ENCODE data around the gene TRPM1. TPM values are rescaled to one million over a fixed set of nuclear protein-coding genes. Genes with fewer than 3 reads are reported as not detected.

The TRPM1 gene
- total RNA-seq, 2 donors from 2014 or later, result not detected

DNA sequence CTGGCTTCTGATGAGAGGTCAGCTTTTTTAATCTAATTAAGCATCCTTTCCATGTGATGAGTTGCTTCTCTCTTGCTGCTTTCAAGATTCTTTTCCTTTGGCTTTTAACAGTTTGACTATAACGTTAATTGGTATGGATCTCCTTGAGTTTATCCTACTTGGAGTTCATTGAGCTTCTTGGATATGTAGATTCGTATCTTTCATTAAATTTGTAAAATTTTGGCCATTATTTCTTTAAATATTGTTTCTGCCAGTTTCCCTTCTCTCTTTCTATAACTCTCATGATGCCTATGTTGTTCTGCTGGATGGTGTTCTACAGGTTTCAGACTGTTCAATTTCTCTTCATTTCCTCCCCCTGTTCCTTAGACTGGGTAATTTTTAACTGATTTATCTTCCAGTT lies 89.1 kb downstream of the TRPM1 start:
- Histone ChIP-seq H3K4me1 (no peaks in the 10 kb centered on the region), H3K36me3 (no peaks in the 10 kb centered on the region), H3K27ac (no peak overlapping the region), H3K9me3 (no peaks in the 10 kb centered on the region), H3K4me3 (no peak overlapping the region), H3K9ac (ENCODE audit: low read depth in 2 of 2, low read length in 2 of 2) (no peak overlapping the region), H3K27me3 (no peaks in the 10 kb centered on the region)
- TF ChIP-seq, protein P1, sequence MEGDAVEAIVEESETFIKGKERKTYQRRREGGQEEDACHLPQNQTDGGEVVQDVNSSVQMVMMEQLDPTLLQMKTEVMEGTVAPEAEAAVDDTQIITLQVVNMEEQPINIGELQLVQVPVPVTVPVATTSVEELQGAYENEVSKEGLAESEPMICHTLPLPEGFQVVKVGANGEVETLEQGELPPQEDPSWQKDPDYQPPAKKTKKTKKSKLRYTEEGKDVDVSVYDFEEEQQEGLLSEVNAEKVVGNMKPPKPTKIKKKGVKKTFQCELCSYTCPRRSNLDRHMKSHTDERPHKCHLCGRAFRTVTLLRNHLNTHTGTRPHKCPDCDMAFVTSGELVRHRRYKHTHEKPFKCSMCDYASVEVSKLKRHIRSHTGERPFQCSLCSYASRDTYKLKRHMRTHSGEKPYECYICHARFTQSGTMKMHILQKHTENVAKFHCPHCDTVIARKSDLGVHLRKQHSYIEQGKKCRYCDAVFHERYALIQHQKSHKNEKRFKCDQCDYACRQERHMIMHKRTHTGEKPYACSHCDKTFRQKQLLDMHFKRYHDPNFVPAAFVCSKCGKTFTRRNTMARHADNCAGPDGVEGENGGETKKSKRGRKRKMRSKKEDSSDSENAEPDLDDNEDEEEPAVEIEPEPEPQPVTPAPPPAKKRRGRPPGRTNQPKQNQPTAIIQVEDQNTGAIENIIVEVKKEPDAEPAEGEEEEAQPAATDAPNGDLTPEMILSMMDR (IDR thresholded peaks at IDR 0.05), result no peak
- intact Hi-C loops (cut with DNase I), result no loop called here
- no peak for DNase-seq

- DNase-seq, result no peak
- H3K27me3 ChIP-seq, result no peaks in the 10 kb centered on the region
- no peak overlapping the region for H3K27ac ChIP-seq
- no peaks in the 10 kb centered on the region for H3K9me3 ChIP-seq
- no peak overlapping the region for H3K9ac ChIP-seq (ENCODE audit: low read depth in 2 of 2, low read length in 2 of 2)
- H3K4me3 ChIP-seq, result no peak overlapping the region
- H3K36me3 ChIP-seq, result no peaks in the 10 kb centered on the region
- intact Hi-C loops (cut with DNase I), result no loop called here
- no peaks in the 10 kb centered on the region for H3K4me1 ChIP-seq
- TF ChIP-seq, protein P1 (IDR thresholded peaks at IDR 0.05), result no peak
Measured at GRCh38 chr15:31010036-31010435, 91.5 kb downstream of the TRPM1 start.

DNA sequence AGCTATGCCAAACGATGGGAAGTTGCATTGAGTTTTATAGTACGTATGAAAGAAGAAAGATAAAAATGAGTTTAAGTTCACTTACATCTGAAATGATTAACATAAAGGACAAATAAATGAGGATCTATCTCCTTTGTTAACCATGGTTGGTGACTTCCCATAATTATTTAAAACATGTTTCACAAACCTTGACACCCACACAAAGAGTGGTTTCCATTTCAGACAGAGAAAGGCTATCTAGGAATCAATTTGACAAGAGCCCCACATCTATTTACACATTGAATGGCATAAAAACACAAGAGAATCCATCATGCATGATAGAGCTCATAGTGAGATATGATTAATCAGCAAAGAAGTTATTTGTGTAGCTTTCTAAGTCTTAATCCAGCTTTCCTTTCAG lies 95.9 kb downstream of the TRPM1 start:
- no peak overlapping the region for H3K9ac ChIP-seq (ENCODE audit: low read depth in 2 of 2, low read length in 2 of 2)
- TF ChIP-seq, protein P1 (IDR thresholded peaks at IDR 0.05), result no peak
- H3K27me3 ChIP-seq, result no peaks in the 10 kb centered on the region
- H3K9me3 ChIP-seq, result no peaks in the 10 kb centered on the region
- no peak overlapping the region for H3K4me3 ChIP-seq
- no peaks in the 10 kb centered on the region for H3K36me3 ChIP-seq
- H3K27ac ChIP-seq, result no peak overlapping the region
- intact Hi-C loops (cut with DNase I), result no loop called here
- DNase-seq, result no peak
- H3K4me1 ChIP-seq, result no peaks in the 10 kb centered on the region

- H3K36me3 ChIP-seq, result no peaks in the 10 kb centered on the region
- no peaks in the 10 kb centered on the region for H3K27me3 ChIP-seq
- TF ChIP-seq, protein P1 (IDR thresholded peaks at IDR 0.05), result no peak
- no peak overlapping the region for H3K27ac ChIP-seq
- no peak overlapping the region for H3K9ac ChIP-seq (ENCODE audit: low read depth in 2 of 2, low read length in 2 of 2)
- no peaks in the 10 kb centered on the region for H3K4me1 ChIP-seq
- intact Hi-C loops (cut with DNase I), result no loop called here
- H3K9me3 ChIP-seq, result no peaks in the 10 kb centered on the region
- H3K4me3 ChIP-seq, result no peak overlapping the region
- no peak for DNase-seq
Measured at GRCh38 chr15:31004220-31004733, 97.2 kb downstream of the TRPM1 start.

GRCh38 chr15:31001702-31002101 lies 99.8 kb downstream of the TRPM1 start:
- intact Hi-C loops (cut with DNase I), result no loop called here
- Histone ChIP-seq H3K27ac (no peak overlapping the region), H3K9me3 (no peaks in the 10 kb centered on the region), H3K36me3 (no peaks in the 10 kb centered on the region), H3K27me3 (no peaks in the 10 kb centered on the region), H3K9ac (ENCODE audit: low read depth in 2 of 2, low read length in 2 of 2) (no peak overlapping the region), H3K4me1 (no peaks in the 10 kb centered on the region), H3K4me3 (no peak overlapping the region)
- TF ChIP-seq, protein P1 (IDR thresholded peaks at IDR 0.05), result no peak
- DNase-seq, result no peak
